GM18519 (cell line): ENCODE data around the gene FIP1L1.
"Not testable (repeated sequence)": the region's sequence is repeated elsewhere in the genome, so short reads cannot be mapped to it uniquely, and the experiment has no call there.

Experiments
- ATAC-seq: cut with Tn5 transposase; IDR thresholded peaks from one replicate; pipeline ENCODE4 v1.9.1; 2021; ENCODE audit warnings: mild to moderate bottlenecking, moderate library complexity; ENCODE audit not compliant: unreplicated experiment, low FRiP score

Gene FIP1L1

DNA sequence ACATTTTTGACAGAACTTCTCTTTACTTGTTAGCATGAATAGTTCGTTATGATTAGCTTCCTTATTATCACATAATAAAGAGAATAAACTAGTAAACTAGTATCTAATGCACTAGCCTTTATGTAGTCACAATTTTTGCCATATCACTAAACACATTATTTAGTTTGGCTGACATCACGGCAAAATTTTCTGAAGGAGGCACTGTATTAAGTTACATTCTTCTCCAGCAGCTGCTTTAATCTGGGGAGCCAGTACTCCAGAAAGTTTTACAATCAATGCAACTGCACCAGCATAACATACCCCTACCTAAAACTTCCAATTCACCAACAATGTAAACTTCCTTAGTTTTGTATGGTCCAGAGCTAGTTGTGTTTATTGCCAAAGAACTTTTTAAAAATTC is 87.8 kb downstream of the FIP1L1 start:
- ATAC-seq = no peak

DNA sequence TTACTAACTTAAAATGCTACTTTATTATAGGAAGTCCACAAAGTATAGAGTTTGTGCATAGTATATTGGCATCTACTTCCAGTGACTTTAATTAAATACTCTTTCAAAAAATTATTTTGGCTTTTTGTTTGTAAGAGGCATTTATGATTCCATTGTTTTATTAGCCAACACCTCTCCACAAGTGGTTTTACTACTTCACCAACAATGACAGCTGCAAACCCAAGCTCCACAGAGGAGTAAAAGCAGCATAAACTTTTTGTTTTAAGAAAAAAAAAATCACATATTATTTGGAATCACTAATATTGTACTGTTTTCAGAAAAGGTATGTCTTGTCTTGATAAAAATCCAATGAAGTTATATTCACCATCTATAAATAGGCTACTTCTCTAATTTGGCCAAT is 88.5 kb downstream of the FIP1L1 start:
- no peak for ATAC-seq

DNA sequence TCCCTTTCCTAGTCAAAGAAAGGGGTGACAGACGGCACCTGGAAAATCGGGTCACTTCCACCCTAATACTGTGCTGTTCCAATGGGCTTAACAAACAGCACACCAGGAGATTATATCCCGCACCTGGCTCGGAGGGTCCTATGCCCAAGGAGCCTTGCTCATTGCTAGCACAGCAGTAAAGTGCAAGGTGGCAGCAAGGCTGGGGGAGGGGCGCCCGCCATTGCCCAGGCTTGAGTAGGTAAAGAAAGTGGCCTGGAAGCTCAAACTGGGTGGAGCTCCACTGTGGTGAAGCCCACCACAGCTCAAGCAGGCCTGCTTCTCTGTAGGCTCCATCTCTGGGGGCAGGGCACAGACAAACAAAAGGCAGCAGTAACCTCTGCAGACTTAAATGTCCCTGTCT is 89.1 kb downstream of the FIP1L1 start:
- not testable (repeated sequence) for ATAC-seq

DNA sequence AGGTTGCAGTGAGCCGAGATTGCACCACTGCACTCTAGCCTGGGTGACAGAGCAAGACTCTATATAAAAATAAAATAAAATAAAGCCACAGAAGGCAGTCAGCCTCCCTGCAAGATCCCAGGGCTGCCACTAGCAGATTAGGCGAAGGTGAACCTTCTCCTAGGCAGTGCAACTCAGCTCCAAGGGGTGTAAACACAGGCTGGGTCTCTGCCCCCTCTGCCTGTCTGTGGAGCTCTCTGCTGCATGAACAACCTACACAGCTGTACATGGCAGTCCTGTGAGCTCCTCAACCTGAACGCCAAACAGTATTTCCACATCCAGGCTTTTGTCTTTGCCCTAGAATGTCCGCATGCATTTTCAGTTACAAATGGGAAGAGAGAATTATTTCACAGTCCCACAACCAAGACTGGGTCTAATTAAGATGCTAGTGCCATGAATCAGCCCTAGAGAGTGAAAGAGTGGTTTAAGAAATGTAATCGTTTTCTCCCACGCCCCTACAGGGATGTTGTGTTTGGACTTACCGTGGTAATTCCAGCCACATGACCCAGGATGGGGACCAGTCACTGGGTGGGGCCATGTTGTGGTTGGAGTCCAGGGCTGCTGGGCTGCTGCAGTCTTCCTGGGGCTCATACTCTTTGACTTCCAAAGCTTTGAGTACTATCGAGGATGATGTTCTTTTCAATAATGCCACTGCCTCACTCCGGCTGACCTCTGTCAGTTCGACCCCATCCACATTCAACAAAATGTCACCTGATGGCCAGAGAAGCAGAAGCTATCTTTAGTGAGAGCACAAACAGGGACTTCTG is 99.0 kb downstream of the FIP1L1 start:
- ATAC-seq = no peak

DNA sequence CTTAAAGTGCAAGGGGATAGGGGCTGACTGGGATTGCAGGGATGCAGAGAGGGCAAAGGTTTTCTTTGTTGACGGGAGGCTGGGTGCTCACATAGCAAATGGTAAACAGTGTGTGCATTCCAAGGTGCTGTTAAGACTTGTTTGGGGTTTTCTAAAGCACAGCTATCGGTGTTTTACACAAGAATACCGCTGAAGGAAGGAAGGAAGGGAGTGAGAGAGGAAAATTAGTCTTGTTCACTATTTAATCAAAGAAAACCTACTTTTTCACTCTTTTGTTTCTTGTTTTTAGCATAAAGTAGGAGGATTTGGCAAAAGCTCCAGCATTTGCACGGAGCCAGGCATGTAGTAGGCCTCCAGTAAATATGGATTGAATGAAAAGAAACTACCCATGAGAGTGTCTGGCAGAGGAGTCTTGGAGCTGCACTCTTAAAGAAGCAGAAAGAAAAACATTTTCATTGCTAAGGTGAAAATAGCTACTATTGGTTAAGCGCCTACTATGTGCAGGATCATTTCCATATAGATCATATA is 99.7 kb downstream of the FIP1L1 start:
- no peak for ATAC-seq

DNA sequence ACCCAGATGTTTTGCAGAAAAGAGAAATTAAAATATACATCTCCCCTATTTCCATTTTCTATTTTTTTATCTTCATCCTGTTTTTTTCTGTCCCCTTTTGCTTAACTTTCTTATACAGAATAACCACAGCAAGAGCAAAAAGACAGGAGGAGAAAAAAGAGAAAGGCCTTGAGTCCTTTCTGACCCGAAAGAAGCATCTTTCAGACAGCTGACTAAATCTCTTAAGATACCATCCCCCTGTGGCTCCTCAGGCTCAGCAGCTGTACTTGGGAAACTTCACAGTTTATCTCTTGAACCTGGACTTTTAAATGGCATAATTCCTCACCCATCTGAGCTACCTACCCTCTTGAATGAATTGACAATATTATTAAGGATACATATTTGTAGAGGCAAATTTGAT is 100.2 kb downstream of the FIP1L1 start:
- no peak for ATAC-seq

DNA sequence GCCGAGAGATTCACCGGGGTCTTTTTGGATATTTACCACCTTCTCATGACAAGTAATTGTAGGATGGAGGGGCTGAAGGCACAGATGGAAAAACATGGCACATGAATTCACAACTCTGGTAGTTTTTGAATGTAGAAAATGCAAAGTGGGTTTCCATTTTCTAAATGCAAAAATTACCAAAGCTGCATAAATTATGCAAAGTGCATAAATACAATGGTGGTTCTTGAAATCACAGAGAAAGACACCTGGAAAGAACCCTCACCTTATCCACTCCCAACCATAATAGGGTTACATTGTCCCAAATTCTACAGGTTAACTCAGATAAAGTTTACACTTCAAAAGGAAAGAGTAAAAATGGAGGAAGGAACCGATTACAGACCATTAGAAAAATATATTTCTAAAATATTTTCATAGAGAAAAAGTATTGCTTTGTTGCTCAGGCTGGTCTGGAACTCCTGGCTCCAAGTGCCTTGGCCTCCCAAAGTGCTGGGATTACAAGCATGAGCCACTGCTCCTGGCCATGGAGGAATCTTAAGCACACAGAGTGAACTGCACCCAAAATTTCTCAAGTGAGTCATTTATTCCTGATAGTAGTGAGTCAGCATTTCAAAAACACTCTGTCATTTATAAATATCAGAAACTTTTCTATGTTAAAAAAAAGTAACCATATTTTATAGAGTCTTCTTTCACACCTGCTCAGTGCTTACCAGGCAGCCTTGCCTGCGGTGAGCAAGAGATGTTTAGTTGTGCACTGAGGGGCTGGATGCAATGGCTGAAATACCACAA is 101.4 kb downstream of the FIP1L1 start:
- ATAC-seq = no peak

DNA sequence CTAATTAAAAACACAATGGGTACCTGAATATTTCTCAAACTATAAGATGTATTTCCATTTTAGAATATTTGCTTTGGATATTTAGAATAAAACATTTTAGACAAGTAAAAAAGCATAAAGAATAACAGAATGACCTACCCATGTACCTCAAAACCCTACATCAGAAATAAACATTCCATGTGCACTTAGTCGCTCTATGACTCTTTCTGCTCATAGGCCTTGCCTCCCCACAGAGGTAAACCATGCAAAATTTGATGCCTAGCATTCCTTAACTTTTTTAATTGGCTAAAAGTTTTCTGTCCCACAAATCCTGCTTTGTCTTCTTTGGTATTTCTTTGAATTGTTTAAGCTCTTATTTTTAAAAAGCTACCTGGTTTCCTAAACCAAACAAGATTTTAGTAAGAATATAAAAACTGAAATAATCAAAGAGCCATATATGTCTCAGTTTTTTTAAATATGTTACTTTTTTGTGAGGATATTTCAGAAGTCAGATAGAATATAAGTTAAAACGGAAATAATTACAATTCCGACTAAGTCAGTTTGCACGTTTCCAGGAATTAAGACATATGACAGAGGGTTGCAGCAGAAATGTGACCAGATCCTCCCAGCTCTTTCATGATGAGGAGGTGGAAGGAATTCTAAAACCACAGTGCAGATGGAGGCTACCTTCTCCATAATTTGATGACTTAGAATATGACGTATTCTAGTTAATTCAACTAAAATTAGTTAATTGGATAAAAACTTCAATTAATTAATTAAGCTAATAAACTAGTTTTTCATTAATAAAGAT is 102.5 kb downstream of the FIP1L1 start:
- no peak for ATAC-seq

DNA sequence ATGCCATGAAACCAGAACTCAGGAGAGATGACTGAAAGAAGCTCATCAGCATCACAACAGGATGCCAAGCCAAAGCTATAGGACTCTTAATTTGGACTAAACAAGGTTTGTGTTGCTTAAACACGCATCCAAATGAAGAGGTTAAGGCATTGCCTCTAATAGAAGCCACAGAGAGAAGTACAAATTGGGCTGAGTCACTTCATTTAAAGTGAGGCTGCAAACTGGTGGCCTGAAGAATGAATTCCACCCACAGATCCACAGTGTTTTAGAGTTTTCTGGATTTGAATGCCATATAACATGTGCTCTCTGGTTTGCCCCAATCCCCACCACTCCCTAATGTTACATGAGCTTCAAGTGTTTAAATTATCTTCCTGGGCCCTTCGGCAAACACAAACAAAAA is 103.5 kb downstream of the FIP1L1 start:
- no peak for ATAC-seq

DNA sequence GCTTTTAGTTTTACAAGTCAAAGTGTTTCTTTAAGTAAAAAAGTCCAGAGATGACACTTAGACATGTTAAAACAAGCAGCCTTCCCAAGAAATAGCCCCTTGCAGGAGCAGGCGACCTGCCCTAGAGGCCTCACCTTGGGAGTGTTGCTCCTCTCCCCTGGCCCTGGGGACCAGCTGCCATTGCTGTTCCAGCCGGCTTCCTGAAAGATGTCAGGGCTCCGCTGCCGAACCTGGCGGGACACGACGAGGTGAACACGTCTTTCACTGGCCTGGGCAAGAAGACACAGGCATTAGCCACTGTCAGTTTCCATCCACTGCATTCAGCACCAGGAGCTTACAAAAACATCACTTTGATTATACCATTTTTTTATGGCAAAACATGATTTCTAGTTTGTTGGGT is 104.1 kb downstream of the FIP1L1 start:
- no peak for ATAC-seq

DNA sequence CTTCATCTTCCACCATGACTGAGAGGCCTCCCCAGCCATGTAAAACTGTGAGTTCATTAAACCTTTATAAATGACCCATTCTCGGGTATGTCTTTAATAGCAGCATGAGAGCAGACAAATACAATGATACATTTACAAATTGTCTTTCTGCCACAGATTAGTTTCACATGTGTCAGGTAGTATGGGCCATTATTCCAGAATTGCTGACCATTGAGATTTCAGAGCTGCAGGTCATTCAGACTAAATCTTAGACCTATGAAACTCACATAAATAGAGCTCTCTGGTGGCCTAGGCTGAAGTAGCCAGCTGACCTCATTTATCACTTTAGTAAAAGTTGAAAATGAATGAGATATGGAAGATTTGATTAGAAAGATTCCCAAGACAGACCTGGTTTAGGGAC is 105.8 kb downstream of the FIP1L1 start:
- no peak for ATAC-seq

DNA sequence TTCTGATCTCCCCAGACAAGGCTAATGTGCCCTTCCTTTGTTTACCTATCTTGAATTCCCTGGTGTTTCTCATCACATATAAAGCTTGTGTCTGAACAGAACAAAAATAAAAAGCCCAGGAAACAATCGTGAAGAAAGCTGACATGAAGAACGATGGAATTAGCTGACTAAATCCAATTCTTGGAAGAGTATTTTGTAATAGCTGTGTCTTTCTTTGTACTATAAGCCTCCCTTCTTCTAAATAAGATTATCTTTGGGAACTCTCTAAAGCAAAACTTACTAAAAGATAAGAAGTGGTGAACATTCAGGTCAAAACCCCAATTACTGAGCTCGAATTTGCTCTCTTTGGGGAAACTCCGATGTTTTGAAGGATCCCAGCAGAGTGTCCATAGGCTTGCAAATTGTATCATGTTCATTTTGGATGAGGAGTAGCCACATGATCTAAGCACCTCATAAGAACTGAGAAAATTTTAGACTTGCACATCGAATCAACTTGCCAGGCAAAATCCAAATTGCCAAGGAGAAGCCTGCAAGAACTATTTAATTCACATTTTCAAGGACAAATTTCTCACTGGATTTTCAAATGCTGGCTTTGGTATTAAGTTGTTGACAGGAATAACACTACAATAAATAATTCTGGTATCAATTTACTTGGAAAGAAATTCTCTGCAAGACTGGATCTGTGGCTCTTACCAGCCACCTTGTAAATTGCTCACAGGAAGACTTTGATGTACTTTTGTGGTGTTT is 107.6 kb downstream of the FIP1L1 start:
- no peak for ATAC-seq

DNA sequence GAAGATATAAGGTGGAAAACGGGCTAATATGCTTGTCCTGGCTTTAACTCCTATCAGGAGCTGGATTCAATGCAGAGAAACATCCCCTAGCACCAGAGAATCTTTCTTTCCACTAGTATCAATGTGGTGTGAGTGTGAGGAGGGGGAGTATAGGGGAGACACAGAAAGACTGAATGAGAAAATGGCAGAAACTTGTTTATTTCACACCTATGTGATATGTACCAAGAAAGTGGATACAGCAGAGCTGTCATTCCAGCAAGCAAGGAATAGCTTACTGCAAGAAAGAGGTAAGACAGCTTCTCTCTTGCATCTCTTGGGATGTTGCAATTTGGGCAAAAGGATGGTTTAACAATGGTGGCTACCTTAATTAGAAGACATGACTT is 108.2 kb downstream of the FIP1L1 start:
- ATAC-seq = no peak

DNA sequence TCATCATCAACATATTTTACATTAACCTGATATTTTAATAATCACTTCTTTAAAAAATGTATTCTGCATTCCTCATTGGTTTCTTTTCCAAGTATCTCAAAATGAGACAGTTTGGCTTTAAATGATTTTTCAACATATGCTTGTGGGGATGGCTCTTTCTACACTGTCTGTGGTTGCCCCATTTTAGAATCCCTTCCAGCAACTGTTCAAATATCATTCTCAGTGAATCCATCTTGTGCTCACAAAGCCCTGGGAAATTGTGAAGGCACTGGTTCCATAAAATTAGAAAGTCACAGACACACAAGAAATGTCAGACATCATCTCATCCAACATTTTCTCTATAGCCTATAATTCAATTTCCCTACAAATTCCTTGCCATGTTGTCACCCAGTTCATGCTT is 110.3 kb downstream of the FIP1L1 start:
- no peak for ATAC-seq

DNA sequence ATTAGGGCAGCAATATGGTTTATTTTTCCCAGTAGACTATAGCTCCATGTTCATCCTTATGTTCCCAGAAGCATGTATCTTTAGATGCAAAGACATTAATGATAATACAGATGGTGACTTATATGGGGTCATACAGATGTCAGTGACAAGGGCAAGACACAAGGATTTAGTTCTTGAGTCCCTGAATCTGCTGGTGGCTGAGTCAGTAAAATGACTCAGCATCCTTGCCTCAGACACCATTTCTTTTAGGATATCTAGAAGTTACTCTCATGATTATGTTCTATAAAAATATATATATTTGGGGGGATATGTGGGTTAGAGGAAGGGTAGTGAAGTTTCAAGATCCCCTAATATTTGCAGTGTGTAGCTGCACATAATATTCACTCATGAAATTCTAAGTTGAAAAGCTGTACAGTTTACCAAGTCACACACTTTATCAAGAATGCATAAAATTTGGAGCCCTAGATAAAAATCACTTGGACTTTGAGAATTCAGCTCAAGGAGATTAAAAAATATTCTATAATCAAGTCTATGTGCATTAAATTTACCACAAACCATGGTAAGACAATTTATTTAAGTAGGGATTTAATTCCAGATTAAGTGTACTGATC is 111.9 kb downstream of the FIP1L1 start:
- ATAC-seq = no peak

DNA sequence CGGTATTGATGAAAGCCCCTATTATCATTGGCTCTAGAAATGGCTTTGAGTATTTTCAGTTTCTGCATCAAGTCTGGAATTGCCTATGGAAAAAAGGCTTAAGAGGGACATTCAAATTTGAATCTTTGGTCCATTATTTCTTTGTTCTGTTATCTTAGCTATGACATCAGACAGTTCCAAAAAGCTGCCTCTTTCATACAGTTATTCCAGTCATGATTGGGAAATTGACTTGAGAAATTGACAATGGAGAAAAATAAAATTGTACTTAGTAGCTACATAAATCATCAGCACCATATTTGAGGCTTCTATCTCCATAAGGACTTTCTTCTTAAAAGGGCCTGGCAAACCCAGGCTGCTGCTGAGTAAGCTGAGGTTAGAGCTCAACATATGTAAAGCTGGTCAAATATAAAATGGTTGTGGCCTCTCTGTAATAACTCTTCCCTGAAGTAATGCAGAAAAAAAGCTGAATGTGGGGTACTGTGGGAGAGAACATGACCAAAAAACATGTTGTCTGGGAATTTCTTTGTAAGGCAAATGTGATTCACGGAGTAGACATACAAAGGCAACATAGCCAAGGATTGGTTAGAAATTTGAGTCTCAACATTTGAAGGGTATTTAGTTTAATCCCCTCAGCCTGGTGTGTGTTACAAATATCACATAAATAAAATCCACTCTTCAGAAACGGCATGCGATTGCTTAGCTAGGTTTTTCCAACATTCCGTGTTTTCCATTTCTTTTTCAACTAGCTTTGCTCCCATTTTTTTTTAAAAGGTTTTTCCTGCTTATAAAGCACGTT is 112.9 kb downstream of the FIP1L1 start:
- no peak for ATAC-seq

DNA sequence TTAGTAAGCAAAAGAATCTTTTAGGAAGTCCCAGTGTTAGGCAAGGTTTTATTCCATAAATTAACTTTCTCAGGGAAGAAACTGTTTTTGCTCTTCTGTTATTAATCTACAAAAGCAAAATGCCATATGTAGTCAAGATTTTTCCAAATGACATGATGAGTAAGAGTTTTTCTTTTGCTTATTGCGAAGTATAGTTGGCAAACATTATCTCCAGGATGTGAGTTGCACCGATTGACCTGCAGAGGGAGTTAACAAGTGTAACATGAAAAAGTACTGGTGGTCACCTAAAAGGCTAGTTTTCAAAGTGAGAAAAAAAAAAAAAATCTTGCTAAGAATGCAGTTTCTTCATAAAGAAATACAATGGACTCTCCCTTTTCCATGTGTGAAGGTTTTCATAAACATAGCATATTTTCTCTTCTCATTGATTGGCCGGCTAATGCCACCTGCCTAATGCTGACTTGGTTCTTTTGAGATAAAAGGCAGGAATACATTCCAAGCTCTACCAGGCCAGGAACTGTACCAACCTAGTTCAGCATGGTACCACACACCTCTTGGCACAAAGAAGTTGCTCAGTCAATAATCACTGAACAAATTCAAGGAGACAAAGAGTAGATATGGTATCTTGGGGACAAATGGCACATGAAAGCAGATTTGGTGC is 113.7 kb downstream of the FIP1L1 start:
- no peak for ATAC-seq

DNA sequence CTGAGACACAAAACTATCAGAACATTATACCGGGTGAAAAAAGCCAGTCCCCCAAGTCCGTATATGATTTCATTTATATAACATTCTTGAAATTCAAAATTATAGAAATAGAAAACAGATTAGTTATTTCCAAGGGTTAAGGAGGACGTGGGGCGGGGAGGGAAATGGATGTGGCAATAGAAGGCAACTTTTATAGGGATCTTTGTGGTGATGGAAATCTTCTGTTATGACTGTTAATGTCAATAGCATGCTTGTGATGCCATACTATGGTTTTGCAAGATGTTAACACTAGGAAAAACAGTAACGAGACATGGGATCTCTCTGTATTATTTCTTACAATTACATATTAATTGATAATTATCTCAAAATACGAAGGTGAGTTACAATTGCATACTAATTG is 117.4 kb downstream of the FIP1L1 start:
- ATAC-seq = no peak
